ENCODE measurements around the gene PNMA6A.
"Not testable (repeated sequence)": the region's sequence is repeated elsewhere in the genome, so short reads cannot be mapped to it uniquely, and the experiment has no call there.

Gene PNMA6A

GRCh38 chrX:153071909-153072583, at the start of gene PNMA6A:
Gene PNMA6A (plus strand): TSS chrX:153072454. CDS start chrX:153073063, 609 bp downstream.
- not testable (repeated sequence) for DNase-seq (ENCODE audit: low spot score)

GRCh38 chrX:153026501-153026900, 45.8 kb upstream of the PNMA6A start:
- DNase-seq (ENCODE audit: low spot score), result not testable (repeated sequence)

- not testable (repeated sequence) for DNase-seq (ENCODE audit: low spot score)
Observed at GRCh38 chrX:153028487-153028886, 43.8 kb upstream of the PNMA6A start.

GRCh38 chrX:153029162-153029561, 43.1 kb upstream of the PNMA6A start:
- DNase-seq (ENCODE audit: low spot score), result no peak

GRCh38 chrX:153029875-153030274, 42.4 kb upstream of the PNMA6A start:
- no peak for DNase-seq (ENCODE audit: low spot score)

GRCh38 chrX:153030801-153031200, 41.5 kb upstream of the PNMA6A start:
- DNase-seq (ENCODE audit: low spot score), result no peak

- peak; percentile 68 for DNase-seq (ENCODE audit: low spot score)
Observed at GRCh38 chrX:153032397-153033118, 39.7 kb upstream of the PNMA6A start.

GRCh38 chrX:153049093-153049492, 23.2 kb upstream of the PNMA6A start:
- no peak for DNase-seq (ENCODE audit: low spot score)

GRCh38 chrX:153052534-153052933, 19.7 kb upstream of the PNMA6A start:
- no peak for DNase-seq (ENCODE audit: low spot score)

- DNase-seq (ENCODE audit: low spot score), result no peak
Observed at GRCh38 chrX:153055871-153056749, 16.1 kb upstream of the PNMA6A start, which contains the start of gene PNMA3. Gene PNMA3 (plus strand): TSS chrX:153056470. CDS start chrX:153057056, 586 bp downstream.

- no peak for DNase-seq (ENCODE audit: low spot score)
Observed at GRCh38 chrX:153057281-153057680, 15.0 kb upstream of the PNMA6A start.

- no peak for DNase-seq (ENCODE audit: low spot score)
Observed at GRCh38 chrX:153059191-153060094, 12.8 kb upstream of the PNMA6A start.

- DNase-seq (ENCODE audit: low spot score), result no peak
Observed at GRCh38 chrX:153060095-153060445, 12.2 kb upstream of the PNMA6A start.

- DNase-seq (ENCODE audit: low spot score), result no peak
Observed at GRCh38 chrX:153061732-153062131, 10.5 kb upstream of the PNMA6A start.

GRCh38 chrX:153063315-153063714, 8.9 kb upstream of the PNMA6A start:
- no peak for DNase-seq (ENCODE audit: low spot score)

- DNase-seq (ENCODE audit: low spot score), result no peak
Observed at GRCh38 chrX:153064061-153064460, 8.2 kb upstream of the PNMA6A start.

- DNase-seq (ENCODE audit: low spot score), result no peak
Observed at GRCh38 chrX:153065389-153065788, 6.9 kb upstream of the PNMA6A start.

- not testable (repeated sequence) for DNase-seq (ENCODE audit: low spot score)
Observed at GRCh38 chrX:153066402-153066801, 5.9 kb upstream of the PNMA6A start.

GRCh38 chrX:153073331-153073730, 1.1 kb downstream of the PNMA6A start:
- not testable (repeated sequence) for DNase-seq (ENCODE audit: low spot score)

GRCh38 chrX:153074262-153074899, 2.1 kb downstream of the PNMA6A start:
- DNase-seq (ENCODE audit: low spot score), result no peak

- no peak for DNase-seq (ENCODE audit: low spot score)
Observed at GRCh38 chrX:153074935-153075334, 2.7 kb downstream of the PNMA6A start.

All from germinal center (tissue), 1 donor.